ENCODE data around the gene GMDS. TPM values are rescaled to one million over a fixed set of nuclear protein-coding genes. Genes with fewer than 3 reads are reported as not detected.

GMDS gene
- total and polyA plus RNA-seq, 2 of the 13 experiments (the other 11 are each of a cell fraction or from before 2014, with no cell fraction given) = 64.4 to 112 TPM

DNA sequence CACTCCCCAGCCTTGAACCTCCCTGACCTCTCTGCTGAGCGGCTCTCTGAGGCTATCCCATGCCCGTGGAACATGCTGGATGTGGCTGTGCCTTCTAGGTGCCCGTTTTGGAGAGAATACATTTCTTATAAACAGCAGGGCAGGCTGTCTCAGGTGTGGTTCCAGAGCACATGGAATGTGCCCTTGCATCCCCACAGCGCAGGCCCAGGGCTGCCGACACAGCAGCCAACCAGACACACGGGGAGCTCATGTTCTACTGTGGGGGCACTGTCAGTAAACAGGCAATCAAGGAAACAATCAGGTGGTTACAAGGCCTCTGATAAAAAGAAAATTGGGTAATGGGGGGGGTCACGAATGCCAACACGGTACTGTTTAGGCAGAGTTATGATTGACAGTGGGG lies 604.9 kb downstream of the GMDS start (continued):
- TF ChIP-seq, protein P1, sequence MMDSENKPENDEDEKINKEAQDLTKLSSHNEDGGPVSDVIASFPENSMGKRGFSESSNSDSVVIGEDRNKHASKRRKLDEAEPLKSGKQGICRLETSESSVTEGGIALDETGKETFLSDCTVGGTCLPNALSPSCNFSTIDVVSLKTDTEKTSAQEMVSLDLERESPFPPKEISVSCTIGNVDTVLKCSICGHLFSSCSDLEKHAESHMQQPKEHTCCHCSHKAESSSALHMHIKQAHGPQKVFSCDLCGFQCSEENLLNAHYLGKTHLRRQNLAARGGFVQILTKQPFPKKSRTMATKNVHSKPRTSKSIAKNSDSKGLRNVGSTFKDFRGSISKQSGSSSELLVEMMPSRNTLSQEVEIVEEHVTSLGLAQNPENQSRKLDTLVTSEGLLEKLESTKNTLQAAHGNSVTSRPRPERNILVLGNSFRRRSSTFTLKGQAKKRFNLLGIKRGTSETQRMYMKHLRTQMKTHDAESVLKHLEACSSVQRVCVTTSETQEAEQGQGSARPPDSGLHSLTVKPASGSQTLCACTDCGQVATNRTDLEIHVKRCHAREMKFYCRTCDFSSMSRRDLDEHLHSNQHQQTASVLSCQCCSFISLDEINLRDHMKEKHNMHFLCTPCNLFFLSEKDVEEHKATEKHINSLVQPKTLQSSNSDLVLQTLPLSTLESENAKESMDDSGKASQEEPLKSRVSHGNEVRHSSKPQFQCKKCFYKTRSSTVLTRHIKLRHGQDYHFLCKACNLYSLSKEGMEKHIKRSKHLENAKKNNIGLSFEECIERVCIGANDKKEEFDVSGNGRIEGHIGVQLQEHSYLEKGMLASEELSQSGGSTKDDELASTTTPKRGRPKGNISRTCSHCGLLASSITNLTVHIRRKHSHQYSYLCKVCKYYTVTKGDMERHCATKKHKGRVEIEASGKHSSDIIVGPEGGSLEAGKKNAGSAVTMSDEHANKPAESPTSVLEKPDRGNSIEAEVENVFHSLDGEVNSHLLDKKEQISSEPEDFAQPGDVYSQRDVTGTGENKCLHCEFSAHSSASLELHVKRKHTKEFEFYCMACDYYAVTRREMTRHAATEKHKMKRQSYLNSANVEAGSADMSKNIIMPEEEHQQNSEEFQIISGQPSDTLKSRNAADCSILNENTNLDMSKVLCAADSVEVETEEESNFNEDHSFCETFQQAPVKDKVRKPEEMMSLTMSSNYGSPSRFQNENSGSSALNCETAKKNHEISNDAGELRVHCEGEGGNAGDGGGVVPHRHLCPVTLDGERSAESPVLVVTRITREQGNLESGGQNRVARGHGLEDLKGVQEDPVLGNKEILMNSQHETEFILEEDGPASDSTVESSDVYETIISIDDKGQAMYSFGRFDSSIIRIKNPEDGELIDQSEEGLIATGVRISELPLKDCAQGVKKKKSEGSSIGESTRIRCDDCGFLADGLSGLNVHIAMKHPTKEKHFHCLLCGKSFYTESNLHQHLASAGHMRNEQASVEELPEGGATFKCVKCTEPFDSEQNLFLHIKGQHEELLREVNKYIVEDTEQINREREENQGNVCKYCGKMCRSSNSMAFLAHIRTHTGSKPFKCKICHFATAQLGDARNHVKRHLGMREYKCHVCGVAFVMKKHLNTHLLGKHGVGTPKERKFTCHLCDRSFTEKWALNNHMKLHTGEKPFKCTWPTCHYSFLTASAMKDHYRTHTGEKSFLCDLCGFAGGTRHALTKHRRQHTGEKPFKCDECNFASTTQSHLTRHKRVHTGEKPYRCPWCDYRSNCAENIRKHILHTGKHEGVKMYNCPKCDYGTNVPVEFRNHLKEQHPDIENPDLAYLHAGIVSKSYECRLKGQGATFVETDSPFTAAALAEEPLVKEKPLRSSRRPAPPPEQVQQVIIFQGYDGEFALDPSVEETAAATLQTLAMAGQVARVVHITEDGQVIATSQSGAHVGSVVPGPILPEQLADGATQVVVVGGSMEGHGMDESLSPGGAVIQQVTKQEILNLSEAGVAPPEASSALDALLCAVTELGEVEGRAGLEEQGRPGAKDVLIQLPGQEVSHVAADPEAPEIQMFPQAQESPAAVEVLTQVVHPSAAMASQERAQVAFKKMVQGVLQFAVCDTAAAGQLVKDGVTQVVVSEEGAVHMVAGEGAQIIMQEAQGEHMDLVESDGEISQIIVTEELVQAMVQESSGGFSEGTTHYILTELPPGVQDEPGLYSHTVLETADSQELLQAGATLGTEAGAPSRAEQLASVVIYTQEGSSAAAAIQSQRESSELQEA (CRISPR knock-in tag; IDR thresholded peaks at IDR 0.05; ENCODE audit: not compliant biosample characterization) = no peak
- TF ChIP-seq HMGXB3 (CRISPR knock-in tag; IDR thresholded peaks at IDR 0.05; ENCODE audit: borderline replicate concordance) (no peak), MEIS1 (CRISPR knock-in tag; IDR thresholded peaks at IDR 0.05; ENCODE audit: borderline replicate concordance) (no peak)
